HG02885 (cell line): Measurements from ENCODE around the gene ACTR3C.
"Not testable (repeated sequence)": the region's sequence is repeated elsewhere in the genome, so short reads cannot be mapped to it uniquely, and the experiment has no call there.

ENCODE experiments used
- ATAC-seq: cut with Tn5 transposase; IDR thresholded peaks from one replicate; pipeline ENCODE4 v1.9.1; 2021; ENCODE audit warnings: mild to moderate bottlenecking; ENCODE audit not compliant: unreplicated experiment, poor library complexity

The ACTR3C gene

GRCh38 chr7:150316987-150317386 lies 6.4 kb downstream of the ACTR3C start:
- ATAC-seq, result not testable (repeated sequence)

GRCh38 chr7:150314639-150315239 lies 8.6 kb downstream of the ACTR3C start:
- ATAC-seq, result no peak

GRCh38 chr7:150313870-150314269 lies 9.5 kb downstream of the ACTR3C start:
- no peak for ATAC-seq

- no peak for ATAC-seq
Measured at GRCh38 chr7:150313367-150313809, 10.0 kb downstream of the ACTR3C start.

- ATAC-seq, result not testable (repeated sequence)
Measured at GRCh38 chr7:150312649-150313366, 10.5 kb downstream of the ACTR3C start.

GRCh38 chr7:150311711-150312110 lies 11.6 kb downstream of the ACTR3C start:
- ATAC-seq, result no peak

- no peak for ATAC-seq
Measured at GRCh38 chr7:150311146-150311545, 12.2 kb downstream of the ACTR3C start.

GRCh38 chr7:150308575-150308974 lies 14.8 kb downstream of the ACTR3C start:
- ATAC-seq, result no peak

GRCh38 chr7:150307904-150308303 lies 15.4 kb downstream of the ACTR3C start:
- no peak for ATAC-seq

GRCh38 chr7:150307129-150307528 lies 16.2 kb downstream of the ACTR3C start:
- ATAC-seq, result no peak

- ATAC-seq, result not testable (repeated sequence)
Measured at GRCh38 chr7:150306377-150306776, 17.0 kb downstream of the ACTR3C start.

- not testable (repeated sequence) for ATAC-seq
Measured at GRCh38 chr7:150305903-150306284, 17.5 kb downstream of the ACTR3C start.

GRCh38 chr7:150305259-150305902 lies 18.0 kb downstream of the ACTR3C start:
- ATAC-seq, result not testable (repeated sequence)

- ATAC-seq, result not testable (repeated sequence)
Measured at GRCh38 chr7:150304499-150305258, 18.7 kb downstream of the ACTR3C start.

GRCh38 chr7:150302908-150303310 lies 20.4 kb downstream of the ACTR3C start:
- not testable (repeated sequence) for ATAC-seq

- not testable (repeated sequence) for ATAC-seq
Measured at GRCh38 chr7:150297978-150298377, 25.4 kb downstream of the ACTR3C start.

GRCh38 chr7:150296802-150297201 lies 26.5 kb downstream of the ACTR3C start:
- ATAC-seq, result not testable (repeated sequence)

GRCh38 chr7:150295614-150296013 lies 27.7 kb downstream of the ACTR3C start:
- ATAC-seq, result not testable (repeated sequence)

- ATAC-seq, result not testable (repeated sequence)
Measured at GRCh38 chr7:150295027-150295426, 28.3 kb downstream of the ACTR3C start.

GRCh38 chr7:150290317-150290716 lies 33.0 kb downstream of the ACTR3C start:
- not testable (repeated sequence) for ATAC-seq

GRCh38 chr7:150288816-150289215 lies 34.5 kb downstream of the ACTR3C start:
- not testable (repeated sequence) for ATAC-seq
